Right lobe of liver (tissue), 4 donors: ENCODE results near the gene AVPI1.

ENCODE experiments used
- CTCF ChIP-seq, 4 donors: fragments of 200-600 bp in 3 of 4; fragments of 450-650 bp in 1 of 4; IDR thresholded peaks; one replicate each; pipeline versions ENCODE4 v1.5.1 to v1.8.0; 2016 to 2022; ENCODE audit warnings: antibody characterized with exemption in 4 of 4, mild to moderate bottlenecking in 2 of 4
- POLR2A ChIP-seq: fragments of 450-650 bp; IDR thresholded peaks from one replicate; pipeline ENCODE4 v1.6.1; 2017; ENCODE audit warnings: antibody characterized with exemption, mild to moderate bottlenecking
- donor health status: DM: no; HTN: no; CAD: no.
- donor health status: DM: no; HTN: no; CAD: no.
- donor health status: DM: no; HTN: yes; CAD: no.

- TF ChIP-seq CTCF (IDR thresholded peaks at IDR 0.05): no peak
- no peak for TF ChIP-seq POLR2A
Measured at GRCh38 chr10:97659589-97659988, 27.5 kb downstream of the AVPI1 start.
